ENCODE measurements around the gene IQCH. TPM values are rescaled to one million over a fixed set of nuclear protein-coding genes. Genes with fewer than 3 reads are reported as not detected.

Gene IQCH
- total RNA-seq, 4 donors from 2014 or later = 1.1 to 1.6 (median 1.3) TPM; not detected in 1

DNA sequence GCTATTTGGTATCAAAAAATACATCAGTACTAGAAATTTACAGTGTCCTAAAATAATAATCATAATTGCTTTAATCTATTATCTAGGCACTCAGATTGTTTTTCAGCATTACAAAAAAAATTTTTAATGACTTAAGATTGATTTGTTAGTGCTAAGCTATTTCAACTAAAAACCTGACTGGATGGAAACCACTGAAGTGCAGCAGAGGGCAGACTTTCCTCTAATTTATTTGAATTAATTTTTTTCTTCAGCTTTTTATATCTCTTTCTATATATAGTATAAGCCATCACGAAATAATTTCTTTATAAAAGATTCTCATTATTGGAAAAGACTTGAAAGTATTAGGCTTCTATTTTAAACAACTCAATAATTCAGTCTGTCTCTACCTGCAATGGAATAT lies 131.4 kb downstream of the IQCH start:
- no peak for TF ChIP-seq CTCF (IDR thresholded peaks at IDR 0.05)

GRCh38 chr15:67386947-67387346 lies 132.4 kb downstream of the IQCH start:
- DNase-seq (ENCODE audit: low spot score) (no peak), ATAC-seq (ENCODE audit: low FRiP score) (no peak)
- no peak for TF ChIP-seq CTCF (IDR thresholded peaks at IDR 0.05)

More for the DNA sequence above, 131.4 kb downstream of the IQCH start:
- ATAC-seq (ENCODE audit: low FRiP score) = no peak
- DNase-seq (ENCODE audit: low spot score) = no peak

- no peak for TF ChIP-seq CTCF (IDR thresholded peaks at IDR 0.05)
- no peak for ATAC-seq (ENCODE audit: low FRiP score)
- no peak for DNase-seq (ENCODE audit: low spot score)
Measured at GRCh38 chr15:67389975-67390374, 135.4 kb downstream of the IQCH start.

GRCh38 chr15:67394873-67395639 lies 140.5 kb downstream of the IQCH start:
- ATAC-seq (ENCODE audit: low FRiP score) (no peak), DNase-seq (ENCODE audit: low spot score) (no peak)
- no peak for TF ChIP-seq CTCF (IDR thresholded peaks at IDR 0.05)

GRCh38 chr15:67396114-67396513 lies 141.5 kb downstream of the IQCH start:
- no peak for ATAC-seq (ENCODE audit: low FRiP score)
- TF ChIP-seq CTCF (IDR thresholded peaks at IDR 0.05) = no peak
- no peak for DNase-seq (ENCODE audit: low spot score)

- no peak for ATAC-seq (ENCODE audit: low FRiP score)
- no peak for DNase-seq (ENCODE audit: low spot score)
- TF ChIP-seq CTCF (IDR thresholded peaks at IDR 0.05) = no peak
Measured at GRCh38 chr15:67397139-67397538, 142.6 kb downstream of the IQCH start.

DNA sequence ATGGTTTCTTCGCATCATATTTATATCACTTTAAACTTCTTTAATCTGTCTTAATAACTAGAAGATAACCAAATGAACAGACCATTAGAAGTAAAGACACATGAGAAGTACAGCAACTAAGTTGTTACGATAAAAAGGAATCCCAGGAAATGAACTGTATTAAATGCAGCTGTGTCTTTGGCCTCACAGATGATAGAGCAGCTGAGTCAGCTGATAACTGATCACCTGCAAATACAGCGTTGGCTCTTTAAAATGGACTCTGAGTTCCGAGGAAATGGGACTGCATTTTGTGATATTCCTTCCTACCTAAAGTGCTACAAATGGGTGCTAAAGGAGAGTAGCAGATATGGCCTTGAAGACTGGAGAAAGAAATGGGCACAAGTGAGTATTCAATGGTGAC lies 145.3 kb downstream of the IQCH start:
- TF ChIP-seq CTCF (IDR thresholded peaks at IDR 0.05) = no peak
- DNase-seq (ENCODE audit: low spot score) = no peak
- no peak for ATAC-seq (ENCODE audit: low FRiP score)

All from omental fat pad (tissue), 4 donors.